IMR-90 (cell line): ENCODE data around the gene CCDC142.

Experiments used
- BHLHE40 ChIP-seq: fragments of 150-350 bp; IDR thresholded peaks from 2 replicates; pipeline ENCODE4 v1.6.1; 2016; ENCODE audit warnings: mild to moderate bottlenecking, low read depth, low read length
- CEBPB ChIP-seq: IDR thresholded peaks from 2 replicates; pipeline ENCODE4 v1.6.1; 2012; ENCODE audit warnings: low read depth, low read length, improper control_type of control experiment
- CTCF ChIP-seq: conservative IDR thresholded peaks from 2 replicates; pipeline ENCODE4 v1.5.1; 2012; ENCODE audit warnings: mild to moderate bottlenecking, low read depth, low read length, improper control_type of control experiment
- ELK1 ChIP-seq: fragments of 150-350 bp; IDR thresholded peaks from 2 replicates; pipeline ENCODE4 v1.6.1; 2016; ENCODE audit warnings: low read depth, mild to moderate bottlenecking, low read length, moderate library complexity, borderline replicate concordance
- FOS ChIP-seq: fragments of 150-350 bp; IDR thresholded peaks from 2 replicates; pipeline ENCODE4 v1.6.1; 2016; ENCODE audit warnings: low read depth, low read length
- MAFK ChIP-seq: IDR thresholded peaks from 2 replicates; pipeline ENCODE4 v1.6.1; 2012; ENCODE audit warnings: low read depth, low read length, improper control_type of control experiment
- MAZ ChIP-seq: IDR thresholded peaks from 2 replicates; pipeline ENCODE4 v1.6.1; 2012; ENCODE audit warnings: low read depth, mild to moderate bottlenecking, low read length, improper control_type of control experiment, moderate library complexity, borderline replicate concordance
- MXI1 ChIP-seq: IDR thresholded peaks from 2 replicates; pipeline ENCODE4 v1.6.1; 2012; ENCODE audit warnings: low read depth, mild to moderate bottlenecking, low read length, moderate library complexity, borderline replicate concordance
- NFE2L2 ChIP-seq: fragments of 150-350 bp; IDR thresholded peaks from 2 replicates; pipeline ENCODE4 v1.6.1; 2016; ENCODE audit warnings: low read depth, mild to moderate bottlenecking, low read length
- POLR2A ChIP-seq: IDR thresholded peaks from 2 replicates; pipeline ENCODE4 v1.6.1; 2012; ENCODE audit warnings: mild to moderate bottlenecking, low read depth, low read length
- RAD21 ChIP-seq: IDR thresholded peaks from 2 replicates; pipeline ENCODE4 v1.6.1; 2012; ENCODE audit warnings: low read length, improper control_type of control experiment
- SMC3 ChIP-seq: fragments of 150-350 bp; IDR thresholded peaks from 2 replicates; pipeline ENCODE4 v1.6.1; 2016; ENCODE audit warnings: low read depth, mild to moderate bottlenecking, antibody characterized with exemption, low read length, moderate library complexity

- TF ChIP-seq CTCF (no peak), POLR2A (no peak), ELK1 (no peak), BHLHE40 (no peak), RAD21 (no peak), CEBPB (no peak), MXI1 (no peak), SMC3 (no peak), MAZ (no peak), MAFK (no peak), NFE2L2 (no peak), FOS (no peak)
Observed at GRCh38 chr2:74524005-74524404, 41.2 kb upstream of the CCDC142 start.
